ENCODE results near the gene ART5.

ART5 gene

DNA sequence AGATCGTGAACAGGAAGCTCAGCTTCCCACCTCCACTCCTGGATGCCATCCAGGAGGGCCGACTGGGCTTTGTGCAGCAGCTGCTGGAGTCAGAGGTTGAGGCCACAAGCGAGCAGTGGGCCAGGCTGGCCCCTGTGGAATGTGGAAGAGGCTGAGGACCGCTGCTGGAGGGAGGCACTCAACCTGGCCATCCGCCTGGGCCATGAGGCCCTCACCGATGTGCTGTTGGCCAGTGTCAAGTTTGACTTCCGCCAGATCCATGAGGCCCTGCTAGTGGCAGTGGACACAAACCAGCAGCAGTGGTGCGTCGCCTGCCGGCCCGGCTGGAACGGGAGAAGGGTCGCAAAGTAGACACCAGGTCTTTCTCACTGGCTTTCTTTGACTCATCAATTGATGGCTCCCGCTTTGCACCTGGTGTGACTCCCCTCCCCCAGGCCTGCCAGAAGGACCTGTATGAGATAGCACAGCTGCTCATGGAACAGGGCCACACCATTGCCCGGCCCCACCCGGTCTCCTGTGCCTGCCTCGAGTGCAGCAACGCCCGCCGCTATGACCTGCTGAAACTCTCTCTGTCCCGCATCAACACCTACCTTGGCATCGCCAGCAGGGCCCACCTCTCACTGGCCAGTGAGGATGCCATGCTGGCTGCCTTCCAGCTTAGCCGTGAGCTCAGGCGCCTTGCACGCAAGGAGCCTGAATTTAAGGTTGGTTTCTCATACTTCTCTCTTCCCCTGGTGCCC, 24.9 kb downstream of the ART5 start:
- no peak for DNase-seq (ENCODE audit: low read depth)
- no peak overlapping the region for H3K4me3 ChIP-seq (ENCODE audit: low read depth, low read length)
- TF ChIP-seq, protein P1, sequence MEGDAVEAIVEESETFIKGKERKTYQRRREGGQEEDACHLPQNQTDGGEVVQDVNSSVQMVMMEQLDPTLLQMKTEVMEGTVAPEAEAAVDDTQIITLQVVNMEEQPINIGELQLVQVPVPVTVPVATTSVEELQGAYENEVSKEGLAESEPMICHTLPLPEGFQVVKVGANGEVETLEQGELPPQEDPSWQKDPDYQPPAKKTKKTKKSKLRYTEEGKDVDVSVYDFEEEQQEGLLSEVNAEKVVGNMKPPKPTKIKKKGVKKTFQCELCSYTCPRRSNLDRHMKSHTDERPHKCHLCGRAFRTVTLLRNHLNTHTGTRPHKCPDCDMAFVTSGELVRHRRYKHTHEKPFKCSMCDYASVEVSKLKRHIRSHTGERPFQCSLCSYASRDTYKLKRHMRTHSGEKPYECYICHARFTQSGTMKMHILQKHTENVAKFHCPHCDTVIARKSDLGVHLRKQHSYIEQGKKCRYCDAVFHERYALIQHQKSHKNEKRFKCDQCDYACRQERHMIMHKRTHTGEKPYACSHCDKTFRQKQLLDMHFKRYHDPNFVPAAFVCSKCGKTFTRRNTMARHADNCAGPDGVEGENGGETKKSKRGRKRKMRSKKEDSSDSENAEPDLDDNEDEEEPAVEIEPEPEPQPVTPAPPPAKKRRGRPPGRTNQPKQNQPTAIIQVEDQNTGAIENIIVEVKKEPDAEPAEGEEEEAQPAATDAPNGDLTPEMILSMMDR (IDR thresholded peaks at IDR 0.05; ENCODE audit: low read depth, low read length), result no peak
- TF ChIP-seq, protein P2, sequence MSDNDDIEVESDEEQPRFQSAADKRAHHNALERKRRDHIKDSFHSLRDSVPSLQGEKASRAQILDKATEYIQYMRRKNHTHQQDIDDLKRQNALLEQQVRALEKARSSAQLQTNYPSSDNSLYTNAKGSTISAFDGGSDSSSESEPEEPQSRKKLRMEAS (IDR thresholded peaks at IDR 0.05; ENCODE audit: low read depth, low read length), result no peak
- TF ChIP-seq MYC (IDR thresholded peaks at IDR 0.05; ENCODE audit: low read depth, low read length), result no peak
- TF ChIP-seq POLR2A (IDR thresholded peaks at IDR 0.05; ENCODE audit: extremely low read depth, insufficient read length), result no peak

DNA sequence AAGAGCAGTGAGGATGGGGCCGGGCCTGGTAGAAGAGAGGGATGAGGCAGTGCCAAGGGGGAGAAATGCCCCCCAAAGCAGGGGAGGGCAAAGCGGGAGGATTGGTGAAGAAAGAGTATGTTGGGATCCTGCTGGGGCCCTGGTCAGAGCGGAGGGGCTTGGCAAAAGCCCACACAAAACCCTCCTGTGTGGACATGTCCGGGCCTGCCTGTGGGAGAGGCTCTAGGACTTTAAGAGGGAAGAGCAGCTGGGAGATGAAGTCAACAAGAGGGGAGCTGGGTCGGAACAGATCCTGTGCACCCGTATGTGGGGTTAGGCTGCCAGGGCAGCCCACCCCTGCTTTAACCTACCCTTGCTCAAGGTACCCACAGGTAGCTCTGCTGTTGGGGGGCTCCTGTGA, 25.8 kb downstream of the ART5 start:
- no peak overlapping the region for H3K4me3 ChIP-seq (ENCODE audit: low read depth, low read length)
- TF ChIP-seq, protein P1 (IDR thresholded peaks at IDR 0.05; ENCODE audit: low read depth, low read length), result no peak
- no peak for TF ChIP-seq MYC (IDR thresholded peaks at IDR 0.05; ENCODE audit: low read depth, low read length)
- TF ChIP-seq, protein P2 (IDR thresholded peaks at IDR 0.05; ENCODE audit: low read depth, low read length), result no peak
- no peak for TF ChIP-seq POLR2A (IDR thresholded peaks at IDR 0.05; ENCODE audit: extremely low read depth, insufficient read length)
- no peak for DNase-seq (ENCODE audit: low read depth)

DNA sequence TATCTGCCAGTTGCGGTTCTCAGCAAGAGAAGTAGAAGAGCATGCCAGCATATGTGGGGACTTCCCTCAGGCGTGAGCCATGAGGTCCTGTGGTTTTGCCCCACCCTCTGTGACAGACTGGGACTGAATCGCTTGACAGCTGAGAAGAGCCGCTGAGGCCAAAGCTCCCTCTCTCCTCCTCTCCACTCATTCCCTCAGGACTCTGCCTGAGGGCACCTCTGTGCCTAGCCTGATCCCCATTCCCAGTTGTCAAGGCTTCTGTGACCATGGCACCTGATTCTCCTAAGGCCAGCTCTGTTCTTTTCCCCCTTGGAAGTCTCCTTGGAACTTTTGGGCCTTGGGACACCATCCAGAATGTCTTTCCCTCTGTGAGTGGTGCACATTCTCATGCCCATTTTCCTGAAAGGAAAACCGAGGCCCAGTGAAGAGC, 27.0 kb downstream of the ART5 start:
- peak; percentile 68 for DNase-seq (ENCODE audit: low read depth)
- H3K4me3 ChIP-seq (ENCODE audit: low read depth, low read length), result no peak overlapping the region
- TF ChIP-seq MYC (IDR thresholded peaks at IDR 0.05; ENCODE audit: low read depth, low read length), result no peak
- TF ChIP-seq, protein P2 (IDR thresholded peaks at IDR 0.05; ENCODE audit: low read depth, low read length), result peak; percentile 40

DNA sequence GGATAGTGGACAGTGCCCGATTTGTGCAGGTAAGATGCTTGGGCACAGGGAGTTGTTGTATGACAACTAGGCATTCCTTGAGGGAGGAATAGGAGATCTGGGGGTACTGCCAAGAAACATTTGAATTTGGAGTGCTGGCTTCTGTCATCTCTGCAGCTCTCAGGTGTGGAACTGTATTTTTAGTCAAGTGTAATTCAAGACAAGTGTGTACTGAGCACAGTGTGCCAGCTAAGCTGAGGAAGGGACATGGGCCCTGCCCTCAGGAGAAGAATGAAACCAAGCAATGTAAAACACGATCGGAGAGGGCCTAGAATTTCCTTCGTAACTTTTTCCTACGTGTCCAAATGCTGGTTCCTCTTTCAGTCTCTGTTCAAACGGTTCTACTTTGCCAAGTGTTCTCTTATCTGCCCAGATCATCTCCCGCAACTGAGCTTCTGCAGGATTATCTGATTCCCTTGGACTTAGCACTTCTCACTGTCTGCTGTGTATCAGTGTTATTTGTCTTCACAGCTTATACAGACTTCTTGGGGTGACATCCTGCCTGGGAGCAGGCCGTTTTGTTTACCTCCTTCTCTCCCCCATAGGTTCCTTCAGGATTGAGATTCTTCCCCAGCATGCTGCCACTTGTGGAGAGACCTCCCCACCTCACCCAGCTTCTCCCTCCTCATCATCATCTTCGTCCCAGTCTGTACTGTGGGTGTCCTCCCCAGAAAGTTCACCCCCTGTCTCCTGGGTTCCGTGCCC, 27.6 kb downstream of the ART5 start:
- H3K4me3 ChIP-seq (ENCODE audit: low read depth, low read length), result no peak overlapping the region
- TF ChIP-seq MYC (IDR thresholded peaks at IDR 0.05; ENCODE audit: low read depth, low read length) (no peak), POLR2A (IDR thresholded peaks at IDR 0.05; ENCODE audit: extremely low read depth, insufficient read length) (no peak)
- TF ChIP-seq, protein P1 (IDR thresholded peaks at IDR 0.05; ENCODE audit: low read depth, low read length), result no peak
- TF ChIP-seq, protein P2 (IDR thresholded peaks at IDR 0.05; ENCODE audit: low read depth, low read length), result no peak
- peak; percentile 37 for DNase-seq (ENCODE audit: low read depth)

DNA sequence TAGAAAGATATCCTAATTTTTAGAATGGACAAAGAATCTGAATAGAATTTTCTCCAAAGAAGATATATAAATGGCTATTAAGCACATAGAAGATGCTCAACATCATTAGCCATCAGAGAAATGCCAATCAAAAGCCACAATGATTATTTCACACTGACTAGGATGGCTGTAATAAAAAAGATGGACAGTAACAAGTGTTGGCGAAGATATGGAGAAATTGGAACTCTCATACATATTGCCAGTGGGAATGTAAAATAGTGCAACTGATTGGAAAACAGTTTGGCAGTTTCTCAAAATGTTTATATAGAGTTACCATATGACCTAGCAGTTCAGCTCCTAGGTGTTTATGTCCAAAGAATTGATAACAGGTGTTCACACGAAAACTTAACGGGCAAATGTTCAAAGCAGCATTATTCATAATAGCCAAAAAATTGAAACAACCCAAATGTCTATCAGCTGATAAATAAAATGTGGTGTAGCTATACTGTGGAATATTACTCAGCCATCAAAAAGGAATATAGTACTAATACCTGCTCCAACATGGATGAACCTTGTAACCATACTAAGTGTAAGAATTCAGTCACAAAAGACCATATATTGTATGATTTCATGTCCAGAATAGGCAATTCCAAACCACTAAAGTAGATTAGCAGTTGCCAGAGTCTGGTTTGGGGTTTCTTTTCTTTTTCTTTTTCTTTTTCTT, 29.7 kb downstream of the ART5 start:
- H3K4me3 ChIP-seq (ENCODE audit: low read depth, low read length), result no peak overlapping the region
- TF ChIP-seq, protein P2 (IDR thresholded peaks at IDR 0.05; ENCODE audit: low read depth, low read length), result no peak
- no peak for TF ChIP-seq POLR2A (IDR thresholded peaks at IDR 0.05; ENCODE audit: extremely low read depth, insufficient read length)
- no peak for TF ChIP-seq MYC (IDR thresholded peaks at IDR 0.05; ENCODE audit: low read depth, low read length)
- TF ChIP-seq, protein P1 (IDR thresholded peaks at IDR 0.05; ENCODE audit: low read depth, low read length), result no peak
- DNase-seq (ENCODE audit: low read depth), result no peak

Data from NB4 (cell line).